ENCODE measurements around the gene LCN6. TPM values are rescaled to one million over a fixed set of nuclear protein-coding genes. Genes with fewer than 3 reads are reported as not detected.
"Not testable (repeated sequence)": the region's sequence is repeated elsewhere in the genome, so short reads cannot be mapped to it uniquely, and the experiment has no call there.

The LCN6 gene
- total RNA-seq, 6 experiments from 2014 or later = 0.26 to 0.63 TPM; not detected in 4

- Histone ChIP-seq H3K27me3 (no peaks in the 10 kb centered on the region), H3K27ac (no peak overlapping the region), H3K4me1 (peaks cover 0 to 42% (median 14%) of the 10 kb centered on the region in 4 donors), H3K36me3 (no peaks in the 10 kb centered on the region), H3K4me3 (no peak overlapping the region), H3K9me3 (no peaks in the 10 kb centered on the region)
- intact Hi-C loops (cut with DNase I) = loop anchor here in 1 of 2 donors (5.0 kb wide), 1 partner anchor 251 kb away; no protein-coding TSS in a partner anchor
- DNase-seq (no peak), ATAC-seq (no peak)
- WGBS (ENCODE audit: insufficient coverage, low coverage, low lambda C conversion rate, missing lambda C conversion rate) = 59% methylated on average over 7 of the region's 10 CpGs
- TF ChIP-seq CTCF (IDR thresholded peaks at IDR 0.05) (no peak), POLR2A (IDR thresholded peaks at IDR 0.05) (no peak)
These were observed 38.1 kb upstream of the LCN6 start for GRCh38 chr9:136786451-136786850.

GRCh38 chr9:136785565-136786355 lies 37.4 kb upstream of the LCN6 start:
- 79% methylated on average over 8 of the region's 23 CpGs for WGBS (ENCODE audit: insufficient coverage, low coverage, low lambda C conversion rate, missing lambda C conversion rate)
- intact Hi-C loops (cut with DNase I) = loop anchor here in 1 of 2 donors (5.0 kb wide), 1 partner anchor 252 kb away; no protein-coding TSS in a partner anchor

GRCh38 chr9:136784997-136785361 lies 36.7 kb upstream of the LCN6 start:
- DNase-seq (no peak), ATAC-seq (no peak)
- peaks cover 0 to 35% (median 11%) of the 10 kb centered on the region in 4 donors for H3K4me1 ChIP-seq
- no peaks in the 10 kb centered on the region for H3K27me3 ChIP-seq
- no peaks in the 10 kb centered on the region for H3K36me3 ChIP-seq
- no peak overlapping the region for H3K4me3 ChIP-seq
- no peaks in the 10 kb centered on the region for H3K9me3 ChIP-seq
- H3K27ac ChIP-seq = no peak overlapping the region
- WGBS (ENCODE audit: insufficient coverage, low coverage, low lambda C conversion rate, missing lambda C conversion rate) = 75% methylated on average over 1 of the region's 6 CpGs
- intact Hi-C loops (cut with DNase I) = loop anchor here in 1 of 2 donors (5.0 kb wide), 1 partner anchor 252 kb away; no protein-coding TSS in a partner anchor
- TF ChIP-seq CTCF (IDR thresholded peaks at IDR 0.05) (no peak), POLR2A (IDR thresholded peaks at IDR 0.05) (no peak)

More at GRCh38 chr9:136785565-136786355, 37.4 kb upstream of the LCN6 start:
- ATAC-seq = peak in 3 of 4 donors; percentile 4 to 38 (median 15)
- H3K4me3 ChIP-seq, H3K27me3 ChIP-seq, H3K36me3 ChIP-seq, H3K27ac ChIP-seq, H3K9me3 ChIP-seq: not testable (repeated sequence)
- peaks cover 0 to 42% (median 14%) of the 10 kb centered on the region in 4 donors for H3K4me1 ChIP-seq
- DNase-seq = peak in 2 of 3 donors; percentile 64 to 70

- H3K27me3 ChIP-seq = no peaks in the 10 kb centered on the region
- H3K27ac ChIP-seq = no peak overlapping the region
- H3K4me3 ChIP-seq = no peak overlapping the region
- TF ChIP-seq CTCF (IDR thresholded peaks at IDR 0.05) (peak; percentile 31 to 46 (median 44)), POLR2A (IDR thresholded peaks at IDR 0.05) (no peak)
- no peaks in the 10 kb centered on the region for H3K9me3 ChIP-seq
- DNase-seq = no peak
- H3K4me1 ChIP-seq = peaks cover 0 to 30% (median 8%) of the 10 kb centered on the region in 4 donors
- ATAC-seq = no peak
- intact Hi-C loops (cut with DNase I) = no loop called here
- WGBS (ENCODE audit: insufficient coverage, low coverage, low lambda C conversion rate, missing lambda C conversion rate) = 46% methylated on average over 9 of the region's 9 CpGs
- no peaks in the 10 kb centered on the region for H3K36me3 ChIP-seq
These were observed 36.1 kb upstream of the LCN6 start for GRCh38 chr9:136784249-136784996.

GRCh38 chr9:136782452-136782851 lies 34.1 kb upstream of the LCN6 start:
- DNase-seq = no peak
- no peak for TF ChIP-seq CTCF (IDR thresholded peaks at IDR 0.05)
- 90% methylated on average over 3 of the region's 3 CpGs for WGBS (ENCODE audit: insufficient coverage, low coverage, low lambda C conversion rate, missing lambda C conversion rate)
- Histone ChIP-seq H3K36me3 (no peaks in the 10 kb centered on the region), H3K27me3 (no peaks in the 10 kb centered on the region), H3K27ac (no peak overlapping the region), H3K4me3 (no peak overlapping the region), H3K9me3 (no peaks in the 10 kb centered on the region), H3K4me1 (peaks cover 0 to 14% (median 7%) of the 10 kb centered on the region in 4 donors)
- no peak for ATAC-seq
- intact Hi-C loops (cut with DNase I) = no loop called here

Data from right lobe of liver (tissue), 6 donors.